H1 (cell line): ENCODE results near the gene SDC4. TPM values are rescaled to one million over a fixed set of nuclear protein-coding genes. Genes with fewer than 3 reads are reported as not detected.

ENCODE experiments used
- CTCF ChIA-PET: fragments of 300-600 bp; sonication (Branson Sonifier 250); formaldehyde crosslinking; loops from one replicate; lab custom pipeline; 2021; ENCODE audit not compliant: partially characterized antibody; lab: Charles Lee
- POLR2A ChIA-PET: fragments of 300-600 bp; sonication (Branson Sonifier 250); formaldehyde crosslinking; loops from one replicate; lab custom pipeline; 2021; ENCODE audit warnings: inconsistent platforms; ENCODE audit not compliant: partially characterized antibody; lab: Charles Lee
- DNase-seq, 2 experiments: peaks; one replicate each; pipeline versions ENCODE4 v3.0.0 to v3.0.0-alpha.2; 2010 to 2022; ENCODE audit warnings: low spot score in 2 of 2, low read depth in 1 of 2, mixed read lengths in 1 of 2
- FAIRE-seq: peaks from 2 replicates; lab custom pipeline; 2011; peaks lifted over from hg19 to GRCh38; lab: Jason Lieb, UNC
- H2AFZ ChIP-seq: 2 replicates; pipeline ENCODE4 v1.8.1; 2012; ENCODE audit warnings: low read length, inconsistent platforms
- H2AK5ac ChIP-seq: 2 replicates; pipeline ENCODE4 v1.6.1; 2013; ENCODE audit warnings: low read depth, low read length
- H2BK120ac ChIP-seq: replicated peaks from 2 replicates; pipeline ENCODE3; 2013; ENCODE audit warnings: low read depth, low read length, inconsistent platforms
- H2BK12ac ChIP-seq: 2 replicates; pipeline ENCODE4 v1.6.1; 2013; ENCODE audit warnings: low read depth, low read length
- H2BK15ac ChIP-seq: 2 replicates; pipeline ENCODE4 v1.6.1; 2013; ENCODE audit warnings: low read length
- H2BK20ac ChIP-seq: 2 replicates; pipeline ENCODE4 v1.6.1; 2013; ENCODE audit warnings: low read length
- H2BK5ac ChIP-seq: 2 replicates; pipeline ENCODE4 v1.6.1; 2013; ENCODE audit warnings: low read depth, low read length
- H3K14ac ChIP-seq: 2 replicates; pipeline ENCODE4 v1.6.1; 2013; ENCODE audit warnings: inconsistent platforms; ENCODE audit not compliant: insufficient read length
- H3K18ac ChIP-seq: 2 replicates; pipeline ENCODE4 v1.6.1; 2013; ENCODE audit warnings: low read length; ENCODE audit errors: extremely low read depth
- H3K23ac ChIP-seq: 2 replicates; pipeline ENCODE4 v1.6.1; 2013; ENCODE audit warnings: inconsistent platforms; ENCODE audit not compliant: insufficient read length
- H3K23me2 ChIP-seq: 2 replicates; pipeline ENCODE4 v1.6.1; 2013; ENCODE audit warnings: low read depth, low read length
- H3K27ac ChIP-seq: 2 replicates; pipeline ENCODE4 v1.6.1; 2011; ENCODE audit warnings: low read depth, low read length, inconsistent platforms
- H3K27me3 ChIP-seq, 4 experiments: replicated peaks in 1 of 4; 1 replicate in 1 of 4; 2 replicates in 3 of 4; pipeline versions ENCODE4 v1.6.1 to v1.8.1; 2011 to 2013; ENCODE audit warnings: low read length in 3 of 4, mild to moderate bottlenecking in 3 of 4, inconsistent platforms in 2 of 4, mixed read lengths in 2 of 4, moderate library complexity in 1 of 4; ENCODE audit not compliant: control insufficient read depth in 3 of 4, insufficient read depth in 3 of 4; ENCODE audit errors: extremely low read depth in 1 of 4
- H3K36me3 ChIP-seq, 4 experiments: 2 replicates each; pipeline versions ENCODE4 v1.6.1 to v1.8.1; 2011 to 2013; ENCODE audit warnings: mild to moderate bottlenecking in 4 of 4, low read length in 3 of 4, moderate library complexity in 2 of 4, control low read depth in 1 of 4, inconsistent platforms in 1 of 4; ENCODE audit not compliant: insufficient read depth in 4 of 4, control insufficient read depth in 2 of 4
- H3K4ac ChIP-seq: replicated peaks from 2 replicates; pipeline ENCODE3; 2013; ENCODE audit warnings: low read length, low read depth, mixed read lengths, inconsistent platforms; ENCODE audit not compliant: insufficient read length
- H3K4me1 ChIP-seq, 4 experiments: replicated peaks in 1 of 4; 1 replicate in 1 of 4; 2 replicates in 3 of 4; pipeline versions ENCODE4 v1.6.1 to v1.8.1; 2011 to 2013; ENCODE audit warnings: low read length in 3 of 4, inconsistent platforms in 2 of 4, mixed read lengths in 1 of 4; ENCODE audit not compliant: insufficient read depth in 4 of 4, control insufficient read depth in 3 of 4
- H3K4me2 ChIP-seq, 2 experiments: 2 replicates each; pipeline versions ENCODE4 v1.6.1 to v1.8.1; 2011 to 2013; ENCODE audit warnings: low read depth in 2 of 2, low read length in 2 of 2, control low read depth in 1 of 2, inconsistent platforms in 1 of 2, mild to moderate bottlenecking in 1 of 2; ENCODE audit not compliant: insufficient read depth in 1 of 2
- H3K4me3 ChIP-seq, 4 experiments: fragments of 200-600, 300-600 bp in 1 of 4; sonication (generic), shearing (Covaris generic), sonication (Bioruptor Twin) in 1 of 4; 2 replicates each; pipeline versions ENCODE4 v1.5.1 to v1.8.1; 2011 to 2016; ENCODE audit warnings: low read length in 4 of 4, low read depth in 3 of 4, control low read depth in 2 of 4, inconsistent platforms in 2 of 4, mild to moderate bottlenecking in 2 of 4, mixed read lengths in 1 of 4, moderate library complexity in 1 of 4; ENCODE audit not compliant: insufficient read depth in 2 of 4; ENCODE audit errors: extremely low read depth in 1 of 4
- H3K56ac ChIP-seq: replicated peaks from 2 replicates; pipeline ENCODE3; 2013; ENCODE audit warnings: low read depth, mild to moderate bottlenecking, mixed read lengths, low read length, inconsistent platforms; ENCODE audit not compliant: insufficient read length
- H3K79me1 ChIP-seq: 2 replicates; pipeline ENCODE4 v1.6.1; 2013; ENCODE audit warnings: low read depth, low read length, control low read depth
- H3K79me2 ChIP-seq, 2 experiments: 2 replicates each; pipeline versions ENCODE4 v1.6.1 to v1.8.1; 2012 to 2013; ENCODE audit warnings: low read length in 2 of 2, mild to moderate bottlenecking in 2 of 2, inconsistent platforms in 1 of 2; ENCODE audit not compliant: insufficient read depth in 2 of 2, control insufficient read depth in 1 of 2
- H3K9ac ChIP-seq, 4 experiments: replicated peaks in 1 of 4; 1 replicate in 1 of 4; 2 replicates in 3 of 4; pipeline versions ENCODE4 v1.6.1 to v1.8.1; 2011 to 2013; ENCODE audit warnings: low read depth in 3 of 4, low read length in 3 of 4, control low read depth in 2 of 4, mild to moderate bottlenecking in 2 of 4, moderate library complexity in 2 of 4, inconsistent platforms in 1 of 4; ENCODE audit errors: extremely low read depth in 1 of 4
- H3K9me3 ChIP-seq, 2 experiments: 2 replicates each; pipeline versions ENCODE4 v1.6.1 to v1.8.1; 2012 to 2013; ENCODE audit warnings: mild to moderate bottlenecking in 2 of 2, moderate library complexity in 2 of 2, control low read depth in 1 of 2, inconsistent platforms in 1 of 2, low read depth in 1 of 2, low read length in 1 of 2, mixed read lengths in 1 of 2; ENCODE audit not compliant: insufficient read depth in 2 of 2
- H4K20me1 ChIP-seq, 2 experiments: replicated peaks in 1 of 2; 2 replicates each; pipeline versions ENCODE3 to v1.8.1; 2011 to 2013; ENCODE audit warnings: inconsistent platforms in 2 of 2, low read length in 2 of 2, mild to moderate bottlenecking in 1 of 2; ENCODE audit not compliant: insufficient read depth in 2 of 2, control insufficient read depth in 1 of 2
- H4K5ac ChIP-seq: 2 replicates; pipeline ENCODE4 v1.6.1; 2013; ENCODE audit warnings: low read length, low read depth, mixed read lengths, inconsistent platforms; ENCODE audit not compliant: insufficient read length
- H4K8ac ChIP-seq: 2 replicates; pipeline ENCODE4 v1.8.0; 2013; ENCODE audit warnings: mild to moderate bottlenecking, moderate library complexity, low read length, inconsistent platforms; ENCODE audit not compliant: insufficient read depth; ENCODE audit errors: extremely low read depth
- H4K91ac ChIP-seq: replicated peaks from 2 replicates; pipeline ENCODE3; 2013; ENCODE audit warnings: low read length, mixed read lengths, inconsistent platforms; ENCODE audit not compliant: insufficient read length
- GTF2F1 ChIP-seq: IDR thresholded peaks from 2 replicates; pipeline ENCODE4 v1.6.1; 2012; ENCODE audit warnings: low read depth, low read length, improper control_type of control experiment, borderline replicate concordance
- KDM5A ChIP-seq: fragments of 200-600 bp; IDR thresholded peaks from 2 replicates; pipeline ENCODE4 v1.7.1; 2012; ENCODE audit warnings: mild to moderate bottlenecking, low read length, inconsistent platforms, mixed read lengths
- PHF8 ChIP-seq: fragments of 200-600 bp; sonication (generic); conservative IDR thresholded peaks from 2 replicates; pipeline ENCODE4 v1.7.1; 2012; ENCODE audit warnings: low read depth, mild to moderate bottlenecking, inconsistent platforms, low read length, moderate library complexity
- USF2 ChIP-seq: IDR thresholded peaks from 2 replicates; pipeline ENCODE4 v1.6.1; 2011; ENCODE audit warnings: low read length, improper control_type of control experiment
- WGBS, 2 experiments: shearing (Covaris generic) in 1 of 2; methylation state at CpG; one replicate each; pipeline versions ENCODE4 v1.1.6 to v1.1.7; 2013 to 2015; ENCODE audit warnings: low lambda C conversion rate in 2 of 2, mixed read lengths in 2 of 2, inconsistent platforms in 1 of 2, low coverage in 1 of 2, missing lambda C conversion rate in 1 of 2; ENCODE audit not compliant: insufficient replicate concordance in 2 of 2, insufficient coverage in 1 of 2, insufficient read length in 1 of 2; ENCODE audit errors: extremely low coverage in 1 of 2, missing lambda C conversion rate in 1 of 2; 5-methylcytosine and 5-hydroxymethylcytosine counted together
- polyA plus RNA-seq, 7 experiments: library from polyadenylated mRNA; depleted of rRNA in 3 of 7; stranded (reverse) in 5 of 7; unstranded in 2 of 7; fragments of >200 nt in 5 of 7; fragments of 200-250 nt in 2 of 7; gene quantifications; 1 replicate in 5 of 7; 2 replicates in 1 of 7; 4 replicates in 1 of 7; pipeline versions ENCODE4 v1.2.1 to v1.2.3, GENCODE V29; 2011 to 2013; ENCODE audit warnings: missing spikeins in 2 of 7, mixed read lengths in 2 of 7
- total RNA-seq: library from RNA; stranded (reverse); fragmentation: NEBNext Ultra II Directional; extraction: Animal tissue kit (Norgen Biotek cat#: 25700); gene quantifications from 2 replicates; pipeline ENCODE4 v1.2.1, GENCODE V29; 2021

SDC4 gene
- total and polyA plus RNA-seq, 2 of the 8 experiments (the other 6 are each of a cell fraction or from before 2014, with no cell fraction given), result 34.6 to 60.2 TPM

- H2AFZ ChIP-seq, result no peak overlapping the region
These were observed 5.5 kb upstream of the SDC4 start for GRCh38 chr20:45353746-45354145.

More at GRCh38 chr20:45353746-45354145, 5.5 kb upstream of the SDC4 start:
- TF ChIP-seq PHF8 (no peak), GTF2F1 (no peak), KDM5A (no peak), USF2 (no peak)
- Histone ChIP-seq H3K14ac (no peak overlapping the region), H3K79me2 (no peaks in the 10 kb centered on the region), H3K9me3 (no peaks in the 10 kb centered on the region), H3K4me3 (no peak overlapping the region), H4K5ac (no peak overlapping the region), H2BK15ac (no peak overlapping the region), H3K23ac (no peak overlapping the region), H3K18ac (no peak overlapping the region), H3K27ac (no peak overlapping the region), H3K4me2 (no peak overlapping the region), H3K56ac (no peak overlapping the region), H2BK20ac (no peak overlapping the region), H3K27me3 (no peaks in the 10 kb centered on the region), H4K91ac (no peak overlapping the region), H3K79me1 (no peaks in the 10 kb centered on the region), H2BK120ac (no peak overlapping the region), H4K8ac (no peak overlapping the region), H2BK5ac (no peak overlapping the region), H2BK12ac (no peak overlapping the region), H3K23me2 (no peaks in the 10 kb centered on the region), H3K4me1 (peaks cover 0 to 11% (median 5%) of the 10 kb centered on the region in 4 experiments; a peak in 4 of 7 replicates), H3K36me3 (no peaks in the 10 kb centered on the region), H4K20me1 (no peaks in the 10 kb centered on the region), H3K4ac (no peak overlapping the region), H3K9ac (no peak overlapping the region), H2AK5ac (no peak overlapping the region)
- ChIA-PET POLR2A (interaction anchor here (1.2 to 13.2 kb wide), 3 partner anchors 7 to 17 kb away, joined by 4 to 113 read pairs (median 4); partner anchors contain the start of gene SDC4), CTCF (interaction anchor here (0.6 to 2.4 kb wide), 7 partner anchors 10 to 83 kb away, joined by 3 to 12 read pairs (median 3); no protein-coding TSS in a partner anchor)
- FAIRE-seq (no peak), DNase-seq (no peak)
- 83% methylated on average over 1 of the region's 1 CpG; no CpG with 5 or more reads in 1 of the 2 experiments for WGBS, 2 experiments
